ENCODE results near the gene TNFAIP8L3. TPM values are rescaled to one million over a fixed set of nuclear protein-coding genes. Genes with fewer than 3 reads are reported as not detected.
A peak's percentile ranks its signal among the peaks of the same experiment; 100 is the strongest.
"Not testable (repeated sequence)": the region's sequence is repeated elsewhere in the genome, so short reads cannot be mapped to it uniquely, and the experiment has no call there.

Gene TNFAIP8L3
- polyA plus RNA-seq, 1 experiment: 0.30 TPM

GRCh38 chr15:51128701-51129100 is 34.0 kb upstream of the TNFAIP8L3 start:
- ChIA-PET POLR2A (no interaction called here), CTCF (interaction anchor here (1.3 kb wide), 1 partner anchor 35 kb away, joined by 5 read pairs; no protein-coding TSS in a partner anchor)
- no peak for TF ChIP-seq CTCF (IDR thresholded peaks at IDR 0.05; ENCODE audit: low read depth, low read length)
- no peak for DNase-seq (ENCODE audit: low read depth, low spot score)
- no peaks in the 10 kb centered on the region; the same call in 1 of the 2 replicates for H3K9me3 ChIP-seq (ENCODE audit: control insufficient read depth, insufficient read depth, low read length)
- H3K27me3 ChIP-seq (ENCODE audit: control insufficient read depth, insufficient read depth, low read length): no peaks in the 10 kb centered on the region
- no peak overlapping the region for H3K27ac ChIP-seq (ENCODE audit: low read depth, low read length)
- no peak overlapping the region for H3K4me3 ChIP-seq (ENCODE audit: low read depth, low read length)

- DNase-seq (ENCODE audit: low read depth, low spot score): no peak
- POLR2A ChIA-PET: no interaction called here
- CTCF ChIA-PET: no interaction called here
Observed at GRCh38 chr15:51126842-51127241, 32.1 kb upstream of the TNFAIP8L3 start.

GRCh38 chr15:51123002-51123401 is 28.3 kb upstream of the TNFAIP8L3 start:
- CTCF ChIA-PET: interaction anchor here (1.7 kb wide), 1 partner anchor 10 kb away, joined by 7 read pairs; no protein-coding TSS in a partner anchor
- POLR2A ChIA-PET; H3K27me3 ChIP-seq (ENCODE audit: control insufficient read depth, insufficient read depth, low read length); H3K4me3 ChIP-seq (ENCODE audit: low read depth, low read length); DNase-seq (ENCODE audit: low read depth, low spot score); H3K27ac ChIP-seq (ENCODE audit: low read depth, low read length); H3K9me3 ChIP-seq (ENCODE audit: control insufficient read depth, insufficient read depth, low read length): not testable (repeated sequence)

More at GRCh38 chr15:51126842-51127241, 32.1 kb upstream of the TNFAIP8L3 start:
- Histone ChIP-seq H3K27ac (ENCODE audit: low read depth, low read length) (no peak overlapping the region), H3K4me3 (ENCODE audit: low read depth, low read length) (no peak overlapping the region), H3K27me3 (ENCODE audit: control insufficient read depth, insufficient read depth, low read length) (no peaks in the 10 kb centered on the region), H3K9me3 (ENCODE audit: control insufficient read depth, insufficient read depth, low read length) (no peaks in the 10 kb centered on the region; the same call in 1 of the 2 replicates)
- TF ChIP-seq CTCF (IDR thresholded peaks at IDR 0.05; ENCODE audit: low read depth, low read length): no peak

- CTCF ChIA-PET: interaction anchor here (1.9 kb wide), 1 partner anchor 11 kb away, joined by 16 read pairs; no protein-coding TSS in a partner anchor
- POLR2A ChIA-PET: interaction anchor here (1.1 kb wide), 1 partner anchor 17 kb away, joined by 3 read pairs; no protein-coding TSS in a partner anchor
- DNase-seq (ENCODE audit: low read depth, low spot score): no peak
- Histone ChIP-seq H3K27me3 (ENCODE audit: control insufficient read depth, insufficient read depth, low read length) (no peaks in the 10 kb centered on the region), H3K4me3 (ENCODE audit: low read depth, low read length) (no peak overlapping the region), H3K9me3 (ENCODE audit: control insufficient read depth, insufficient read depth, low read length) (no peaks in the 10 kb centered on the region; the same call in 1 of the 2 replicates), H3K27ac (ENCODE audit: low read depth, low read length) (no peak overlapping the region)
- TF ChIP-seq CTCF (IDR thresholded peaks at IDR 0.05; ENCODE audit: low read depth, low read length): no peak
Observed at GRCh38 chr15:51121631-51122225, 27.0 kb upstream of the TNFAIP8L3 start.

GRCh38 chr15:51121118-51121517 is 26.4 kb upstream of the TNFAIP8L3 start:
- POLR2A ChIA-PET: interaction anchor here (0.5 to 1.1 kb wide), 2 partner anchors 17 to 172 kb away, joined by 3 read pairs; no protein-coding TSS in a partner anchor
- CTCF ChIA-PET: interaction anchor here (1.9 kb wide), 1 partner anchor 12 kb away, joined by 16 read pairs; no protein-coding TSS in a partner anchor
- H3K27ac ChIP-seq (ENCODE audit: low read depth, low read length): peak overlapping the region; percentile 23

More at GRCh38 chr15:51121118-51121517, 26.4 kb upstream of the TNFAIP8L3 start:
- H3K9me3 ChIP-seq (ENCODE audit: control insufficient read depth, insufficient read depth, low read length): no peaks in the 10 kb centered on the region; the same call in 1 of the 2 replicates
- no peak for TF ChIP-seq CTCF (IDR thresholded peaks at IDR 0.05; ENCODE audit: low read depth, low read length)
- H3K4me3 ChIP-seq (ENCODE audit: low read depth, low read length): no peak overlapping the region
- DNase-seq (ENCODE audit: low read depth, low spot score): peak; percentile 77
- no peaks in the 10 kb centered on the region for H3K27me3 ChIP-seq (ENCODE audit: control insufficient read depth, insufficient read depth, low read length)
